Neural cell (in vitro differentiated cells): Measurements from ENCODE around the gene TMEM220.

ENCODE experiments used
- EP300 ChIP-seq: fragments of 450-650 bp; conservative IDR thresholded peaks from 2 replicates; pipeline ENCODE4 v1.6.1; 2014; ENCODE audit warnings: antibody characterized with exemption, mild to moderate bottlenecking, moderate library complexity; ENCODE audit not compliant: poor library complexity, severe bottlenecking
- EZH2 ChIP-seq: fragments of 200-600, 300-800 bp; shearing (Covaris generic), sonication (generic); IDR thresholded peaks from 2 replicates; pipeline ENCODE4 v1.6.1; 2014; ENCODE audit warnings: antibody characterized with exemption, low read length, borderline replicate concordance, mild to moderate bottlenecking; ENCODE audit not compliant: insufficient read depth, poor library complexity, severe bottlenecking
- MXI1 ChIP-seq: fragments of 450-650 bp; conservative IDR thresholded peaks from 2 replicates; pipeline ENCODE4 v1.6.1; 2014; ENCODE audit warnings: antibody characterized with exemption, mild to moderate bottlenecking; ENCODE audit not compliant: poor library complexity, severe bottlenecking
- POLR2AphosphoS5 ChIP-seq: IDR thresholded peaks from 2 replicates; pipeline ENCODE4 v1.6.1; 2012
- SMC3 ChIP-seq: fragments of 450-650 bp; conservative IDR thresholded peaks from 2 replicates; pipeline ENCODE4 v1.6.1; 2014; ENCODE audit warnings: antibody characterized with exemption, mild to moderate bottlenecking, moderate library complexity; ENCODE audit not compliant: poor library complexity
- TF ChIP-seq, protein P1 (sequence below): fragments of 450-650 bp; IDR thresholded peaks from 2 replicates; pipeline ENCODE4 v1.5.1; 2014; ENCODE audit warnings: antibody characterized with exemption, mild to moderate bottlenecking, moderate library complexity; ENCODE audit not compliant: poor library complexity, severe bottlenecking

DNA sequence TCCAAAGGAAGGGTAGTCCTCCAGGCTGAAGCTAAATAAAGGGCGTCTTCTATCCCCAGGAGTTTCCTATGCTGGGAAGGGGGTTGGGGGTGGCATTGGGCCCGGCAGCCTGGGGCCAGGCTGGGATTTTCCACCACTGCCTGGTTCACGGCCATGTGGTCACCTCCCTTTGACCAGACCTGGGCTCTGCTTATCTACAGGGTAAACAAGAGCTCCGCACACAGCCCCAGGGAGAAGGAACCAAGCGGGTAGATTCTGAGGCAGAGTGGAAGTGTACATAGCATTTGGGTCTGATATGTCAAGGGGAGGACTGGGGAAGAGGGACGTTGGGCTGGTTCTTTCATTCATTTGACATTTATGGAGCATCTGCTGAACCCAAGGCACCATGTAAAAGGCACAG lies 27.2 kb upstream of the TMEM220 start:
- TF ChIP-seq EP300 = no peak
- TF ChIP-seq, protein P1, sequence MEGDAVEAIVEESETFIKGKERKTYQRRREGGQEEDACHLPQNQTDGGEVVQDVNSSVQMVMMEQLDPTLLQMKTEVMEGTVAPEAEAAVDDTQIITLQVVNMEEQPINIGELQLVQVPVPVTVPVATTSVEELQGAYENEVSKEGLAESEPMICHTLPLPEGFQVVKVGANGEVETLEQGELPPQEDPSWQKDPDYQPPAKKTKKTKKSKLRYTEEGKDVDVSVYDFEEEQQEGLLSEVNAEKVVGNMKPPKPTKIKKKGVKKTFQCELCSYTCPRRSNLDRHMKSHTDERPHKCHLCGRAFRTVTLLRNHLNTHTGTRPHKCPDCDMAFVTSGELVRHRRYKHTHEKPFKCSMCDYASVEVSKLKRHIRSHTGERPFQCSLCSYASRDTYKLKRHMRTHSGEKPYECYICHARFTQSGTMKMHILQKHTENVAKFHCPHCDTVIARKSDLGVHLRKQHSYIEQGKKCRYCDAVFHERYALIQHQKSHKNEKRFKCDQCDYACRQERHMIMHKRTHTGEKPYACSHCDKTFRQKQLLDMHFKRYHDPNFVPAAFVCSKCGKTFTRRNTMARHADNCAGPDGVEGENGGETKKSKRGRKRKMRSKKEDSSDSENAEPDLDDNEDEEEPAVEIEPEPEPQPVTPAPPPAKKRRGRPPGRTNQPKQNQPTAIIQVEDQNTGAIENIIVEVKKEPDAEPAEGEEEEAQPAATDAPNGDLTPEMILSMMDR = no peak
- TF ChIP-seq POLR2AphosphoS5 = no peak
- TF ChIP-seq EZH2 = no peak
- no peak for TF ChIP-seq MXI1
- TF ChIP-seq SMC3 = no peak
